ENCODE results near the gene FBXW11.

DNA sequence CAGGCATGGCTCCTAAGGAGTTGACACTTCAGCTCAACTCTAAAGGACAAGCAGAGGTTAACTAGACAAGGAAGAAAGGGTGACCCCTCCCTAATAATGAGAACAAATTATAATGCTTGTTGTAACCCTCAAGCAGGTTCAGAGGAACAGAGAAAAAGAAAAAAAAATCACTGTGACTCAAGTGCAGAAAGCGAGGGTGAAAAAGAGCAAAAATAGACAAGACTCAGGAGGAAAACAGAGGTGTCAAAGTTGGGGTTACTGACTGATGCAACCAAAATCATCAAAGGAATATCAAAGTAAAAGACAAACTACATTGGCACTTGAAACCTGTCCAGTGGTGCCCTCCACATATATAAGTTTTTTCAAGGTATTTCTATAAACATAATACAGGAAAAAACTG lies 28.4 kb downstream of the FBXW11 start:
- TF ChIP-seq, protein P1, sequence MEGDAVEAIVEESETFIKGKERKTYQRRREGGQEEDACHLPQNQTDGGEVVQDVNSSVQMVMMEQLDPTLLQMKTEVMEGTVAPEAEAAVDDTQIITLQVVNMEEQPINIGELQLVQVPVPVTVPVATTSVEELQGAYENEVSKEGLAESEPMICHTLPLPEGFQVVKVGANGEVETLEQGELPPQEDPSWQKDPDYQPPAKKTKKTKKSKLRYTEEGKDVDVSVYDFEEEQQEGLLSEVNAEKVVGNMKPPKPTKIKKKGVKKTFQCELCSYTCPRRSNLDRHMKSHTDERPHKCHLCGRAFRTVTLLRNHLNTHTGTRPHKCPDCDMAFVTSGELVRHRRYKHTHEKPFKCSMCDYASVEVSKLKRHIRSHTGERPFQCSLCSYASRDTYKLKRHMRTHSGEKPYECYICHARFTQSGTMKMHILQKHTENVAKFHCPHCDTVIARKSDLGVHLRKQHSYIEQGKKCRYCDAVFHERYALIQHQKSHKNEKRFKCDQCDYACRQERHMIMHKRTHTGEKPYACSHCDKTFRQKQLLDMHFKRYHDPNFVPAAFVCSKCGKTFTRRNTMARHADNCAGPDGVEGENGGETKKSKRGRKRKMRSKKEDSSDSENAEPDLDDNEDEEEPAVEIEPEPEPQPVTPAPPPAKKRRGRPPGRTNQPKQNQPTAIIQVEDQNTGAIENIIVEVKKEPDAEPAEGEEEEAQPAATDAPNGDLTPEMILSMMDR (IDR thresholded peaks at IDR 0.05; ENCODE audit: low read depth, low read length, poor library complexity, severe bottlenecking) = no peak
- no peak for TF ChIP-seq EZH2phosphoT487 (IDR thresholded peaks at IDR 0.05; ENCODE audit: borderline replicate concordance, low read length)
